Stromal cell of bone marrow (primary cell): ENCODE results near the gene CPNE2.
"Not testable (repeated sequence)": the region's sequence is repeated elsewhere in the genome, so short reads cannot be mapped to it uniquely, and the experiment has no call there.

ENCODE experiments used
- DNase-seq: peaks from one replicate; pipeline ENCODE4 v3.0.0-alpha.2; 2012; ENCODE audit warnings: low read depth

CPNE2 gene

GRCh38 chr16:57091975-57092785 lies at the start of gene CPNE2:
CPNE2 (plus strand) TSS chr16:57092583; CDS start chr16:57110743, 18,160 bp downstream.
- no peak for DNase-seq

- DNase-seq = no peak
Observed at GRCh38 chr16:57043248-57043647, 49.1 kb upstream of the CPNE2 start.

DNA sequence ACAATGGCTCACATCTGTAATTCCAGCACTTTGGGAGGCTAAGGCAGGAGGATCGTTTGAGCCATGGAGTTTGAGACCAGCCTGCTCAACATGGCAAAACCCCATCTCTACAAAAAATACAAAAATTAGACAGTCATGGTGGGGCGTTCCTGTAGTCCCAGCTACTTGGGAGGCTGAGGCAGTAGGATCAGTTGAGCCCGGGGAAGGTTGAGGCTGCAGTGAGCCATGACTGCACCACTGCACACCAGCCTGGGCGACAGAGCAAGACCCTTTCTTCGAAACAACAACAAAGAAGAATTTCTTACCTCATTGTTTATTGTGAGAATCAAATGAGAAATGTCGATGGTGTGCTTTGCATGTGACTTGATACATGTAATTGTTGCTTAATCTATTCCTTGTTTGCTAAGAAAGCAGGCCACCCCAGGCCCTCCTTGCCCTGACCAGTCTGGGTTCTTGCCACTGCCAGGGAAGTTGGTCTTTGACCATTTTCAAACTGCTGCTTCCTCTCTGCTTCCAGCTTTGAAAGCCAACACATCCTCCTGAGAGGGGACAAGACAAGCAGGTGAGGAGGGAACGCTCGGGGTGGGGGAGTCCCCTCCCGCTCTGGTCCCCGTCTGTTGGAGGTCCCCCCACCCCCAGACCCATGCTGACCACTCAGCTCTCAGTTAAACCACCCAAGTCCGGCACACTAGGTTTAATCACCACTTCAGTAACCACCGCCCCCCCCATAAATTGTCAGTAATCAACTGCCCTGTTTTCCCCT lies 47.3 kb upstream of the CPNE2 start:
- no peak for DNase-seq

GRCh38 chr16:57045694-57046381 lies 46.5 kb upstream of the CPNE2 start:
- DNase-seq = peak; percentile 10

DNA sequence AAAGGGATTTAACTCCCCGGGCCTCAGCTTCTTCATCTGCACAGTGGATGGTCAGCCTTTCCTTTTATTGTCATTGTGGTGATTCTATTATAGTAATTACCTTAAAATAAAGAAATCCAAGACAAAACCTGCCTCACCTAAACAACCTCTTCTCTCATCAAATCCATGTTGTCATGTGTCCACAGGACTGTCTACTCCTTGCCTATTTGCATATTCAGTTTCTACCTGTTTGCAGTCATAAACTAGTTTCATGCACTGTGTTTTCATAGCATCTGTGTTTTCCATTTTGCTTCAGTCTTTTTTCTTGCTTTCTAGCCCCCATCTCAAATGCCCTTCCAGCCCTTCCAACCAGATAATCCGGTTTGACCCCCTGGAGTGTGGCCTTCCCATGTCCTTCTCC lies 44.3 kb upstream of the CPNE2 start:
- no peak for DNase-seq

- no peak for DNase-seq
Observed at GRCh38 chr16:57049678-57050077, 42.7 kb upstream of the CPNE2 start.

- DNase-seq = no peak
Observed at GRCh38 chr16:57051696-57052228, 40.6 kb upstream of the CPNE2 start.

DNA sequence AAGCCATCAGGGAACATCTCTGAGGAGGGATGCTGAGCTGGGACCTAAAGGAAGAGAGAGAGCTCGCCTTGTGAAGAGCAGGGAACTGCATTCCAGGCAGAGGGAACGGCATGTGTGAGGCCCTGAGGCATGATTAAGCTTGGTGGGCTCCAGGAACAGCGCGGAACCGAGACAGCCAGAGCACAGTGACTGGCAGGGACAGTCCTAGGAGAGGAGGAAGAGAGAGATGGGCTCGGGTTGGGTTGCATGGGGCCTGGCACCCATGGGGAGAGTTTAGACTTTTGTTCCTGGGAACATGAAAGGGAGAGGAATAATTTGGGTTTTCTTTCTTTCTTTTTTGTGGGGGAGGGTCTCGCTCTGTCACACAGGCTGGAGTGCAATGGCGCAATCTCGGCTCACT lies 39.2 kb upstream of the CPNE2 start:
- DNase-seq = no peak

- DNase-seq = no peak
Observed at GRCh38 chr16:57054338-57054737, 38.0 kb upstream of the CPNE2 start.

DNA sequence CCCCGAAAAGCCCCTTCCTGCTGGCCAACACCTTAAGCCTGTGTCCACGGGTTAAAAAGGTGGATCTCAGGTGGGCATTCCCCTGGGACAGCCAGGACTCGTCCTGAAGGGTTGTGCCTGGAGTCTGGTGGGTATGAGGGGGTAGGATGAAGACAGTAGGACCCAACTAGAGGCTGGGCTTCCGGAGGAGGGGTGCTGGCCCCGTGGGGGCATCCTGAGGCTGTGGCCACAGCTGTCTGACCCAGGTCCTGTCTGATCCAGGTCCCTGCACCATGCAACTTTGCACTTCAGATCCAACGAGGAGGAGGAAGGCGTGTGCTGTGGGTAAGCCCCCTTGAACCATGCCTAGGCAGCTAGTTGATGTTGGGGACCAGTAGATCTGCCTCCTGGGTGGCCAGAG lies 37.6 kb upstream of the CPNE2 start:
- no peak for DNase-seq

DNA sequence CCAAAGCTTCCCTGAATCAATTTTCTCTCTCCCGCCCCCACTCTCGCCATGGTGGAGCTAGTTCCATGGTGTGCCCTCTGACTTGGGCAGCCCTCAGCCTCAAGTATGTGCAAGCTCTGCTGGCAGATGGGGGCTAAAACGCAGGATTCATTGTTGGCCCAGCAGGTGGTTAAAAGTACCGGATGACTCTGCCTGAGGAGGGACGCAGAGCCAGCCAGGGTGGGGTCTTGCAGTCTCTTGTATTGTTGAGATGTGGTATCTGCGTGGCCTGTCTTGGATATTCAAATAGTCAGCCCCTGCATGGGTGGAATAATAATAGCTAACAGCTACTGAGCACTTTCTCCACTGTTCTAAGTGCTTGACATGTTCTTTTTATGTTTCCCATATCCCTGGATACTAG lies 36.7 kb upstream of the CPNE2 start:
- no peak for DNase-seq

DNA sequence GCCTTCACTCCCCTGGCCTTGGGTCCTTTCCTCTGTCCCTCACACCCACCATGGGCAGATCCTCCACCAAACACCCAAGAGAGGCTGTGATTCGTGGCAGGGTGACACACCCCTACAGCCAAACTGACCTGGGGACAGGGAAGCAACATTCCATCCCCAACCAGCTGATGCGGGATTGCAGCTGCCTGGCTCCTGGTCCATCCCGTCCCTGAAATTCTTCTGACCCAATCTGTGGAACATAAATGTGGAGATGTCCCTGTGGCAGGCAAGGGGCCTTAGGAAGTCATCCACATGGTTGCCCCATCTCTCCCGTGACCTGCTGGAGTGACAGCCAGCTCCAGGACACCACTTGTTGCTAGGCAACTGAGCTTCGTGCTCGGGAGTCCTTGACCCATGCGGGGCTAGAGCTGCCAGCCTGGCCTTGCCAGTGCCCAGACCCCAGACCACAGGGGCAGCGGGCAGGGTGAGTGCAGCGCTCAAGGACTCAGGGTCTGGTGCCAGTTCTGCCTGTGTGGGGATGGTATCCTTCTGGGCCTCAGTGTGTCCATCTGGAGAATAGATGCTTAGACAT lies 34.0 kb upstream of the CPNE2 start:
- no peak for DNase-seq

GRCh38 chr16:57060323-57061083 lies 31.9 kb upstream of the CPNE2 start:
- no peak for DNase-seq

- DNase-seq = peak; percentile 47
Observed at GRCh38 chr16:57061084-57061905, 31.1 kb upstream of the CPNE2 start.

GRCh38 chr16:57062329-57062728 lies 30.1 kb upstream of the CPNE2 start:
- no peak for DNase-seq

- DNase-seq = not testable (repeated sequence)
Observed at GRCh38 chr16:57063189-57063588, 29.2 kb upstream of the CPNE2 start.

- no peak for DNase-seq
Observed at GRCh38 chr16:57064995-57065394, 27.4 kb upstream of the CPNE2 start.

- no peak for DNase-seq
Observed at GRCh38 chr16:57066625-57067024, 25.8 kb upstream of the CPNE2 start.

GRCh38 chr16:57067347-57067746 lies 25.0 kb upstream of the CPNE2 start:
- no peak for DNase-seq

DNA sequence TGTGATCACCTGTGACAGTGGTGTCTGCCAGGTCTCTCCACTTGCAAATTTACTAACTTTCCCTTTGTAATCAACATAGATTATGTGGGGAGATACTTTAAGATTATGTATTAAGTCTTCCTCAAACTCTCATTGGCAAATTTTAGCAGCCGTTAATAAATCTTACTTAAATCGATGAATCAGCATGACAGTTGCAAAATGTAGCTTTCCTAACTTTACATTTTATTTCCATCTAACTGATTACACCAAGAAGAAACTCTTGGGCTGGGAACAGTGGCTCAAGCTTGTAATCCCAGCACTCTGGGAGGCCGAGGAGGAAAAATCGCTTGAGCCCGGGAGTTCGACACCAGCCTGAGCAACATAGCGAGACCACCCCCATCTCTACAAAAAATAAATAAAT lies 23.3 kb upstream of the CPNE2 start:
- no peak for DNase-seq
